Activated CD4-positive, alpha-beta T cell treated with anti-CD3 and anti-CD28 coated beads, Interleukin-2, amount 10 ng/mL, durations not matched to agents 24 days and 14 days (primary cell): ENCODE results near the gene FAM181B. TPM values are rescaled to one million over a fixed set of nuclear protein-coding genes. Genes with fewer than 3 reads are reported as not detected.

Experiments
- DNase-seq: peaks from one replicate; pipeline ENCODE4 v3.0.0; 2022
- H3K27ac Mint-ChIP-seq: one replicate; pipeline ENCODE4 v1.8.0; 2022; ENCODE audit warnings: mild to moderate bottlenecking, mixed read lengths
- H3K27me3 Mint-ChIP-seq: one replicate; pipeline ENCODE4 v1.8.0; 2022; ENCODE audit warnings: mixed read lengths
- H3K36me3 Mint-ChIP-seq: one replicate; pipeline ENCODE4 v1.8.0; 2022; ENCODE audit warnings: low read depth, mild to moderate bottlenecking, mixed read lengths
- H3K4me1 Mint-ChIP-seq: one replicate; pipeline ENCODE4 v1.8.0; 2021; ENCODE audit warnings: mixed read lengths
- H3K4me3 Mint-ChIP-seq: one replicate; pipeline ENCODE4 v1.8.0; 2022; ENCODE audit warnings: mild to moderate bottlenecking, moderate library complexity, mixed read lengths
- H3K9me3 Mint-ChIP-seq: one replicate; pipeline ENCODE4 v1.8.0; 2021; ENCODE audit warnings: mixed read lengths
- intact Hi-C: fragments of 100-400 bp; cut with micrococcal nuclease; formaldehyde crosslinking; loops from one replicate; pipeline ENCODE4 v1.15.1; 2023
- total RNA-seq: library from RNA; stranded (reverse); gene quantifications from 2 replicates; pipeline ENCODE4 v1.2.3, GENCODE V29; 2022

The FAM181B gene
- total RNA-seq, result not detected in 2 replicates

- no peaks in the 10 kb centered on the region for H3K9me3 Mint-ChIP-seq
- intact Hi-C loops, result no loop called here
- H3K27me3 Mint-ChIP-seq, result peaks cover 68% of the 10 kb centered on the region
- peaks cover 2% of the 10 kb centered on the region for H3K4me1 Mint-ChIP-seq
- H3K4me3 Mint-ChIP-seq, result peak within 1 kb of the TSS; percentile 64
- peak; percentile 79 for DNase-seq
- H3K36me3 Mint-ChIP-seq, result no peaks in the 10 kb centered on the region
- no peak within 1 kb of the TSS for H3K27ac Mint-ChIP-seq
Measured at GRCh38 chr11:82733444-82734119, at the start of gene FAM181B. Gene FAM181B (minus strand): TSS chr11:82733864. CDS start chr11:82733729, 135 bp downstream.

GRCh38 chr11:82782825-82783374 is 49.2 kb upstream of the FAM181B start:
- intact Hi-C loops, result no loop called here
- no peak overlapping the region for H3K27ac Mint-ChIP-seq

GRCh38 chr11:82778776-82779175 is 45.1 kb upstream of the FAM181B start:
- Mint-ChIP-seq H3K27me3 (peaks cover 25% of the 10 kb centered on the region), H3K4me3 (no peak overlapping the region), H3K4me1 (peaks cover 2% of the 10 kb centered on the region), H3K36me3 (no peaks in the 10 kb centered on the region), H3K27ac (no peak overlapping the region), H3K9me3 (peaks cover 12% of the 10 kb centered on the region)
- no peak for DNase-seq
- intact Hi-C loops, result no loop called here

More at GRCh38 chr11:82782825-82783374, 49.2 kb upstream of the FAM181B start:
- no peaks in the 10 kb centered on the region for H3K4me1 Mint-ChIP-seq
- no peak overlapping the region for H3K4me3 Mint-ChIP-seq
- DNase-seq, result no peak
- peaks cover 5% of the 10 kb centered on the region for H3K9me3 Mint-ChIP-seq
- H3K27me3 Mint-ChIP-seq, result peaks cover 16% of the 10 kb centered on the region
- H3K36me3 Mint-ChIP-seq, result no peaks in the 10 kb centered on the region

DNA sequence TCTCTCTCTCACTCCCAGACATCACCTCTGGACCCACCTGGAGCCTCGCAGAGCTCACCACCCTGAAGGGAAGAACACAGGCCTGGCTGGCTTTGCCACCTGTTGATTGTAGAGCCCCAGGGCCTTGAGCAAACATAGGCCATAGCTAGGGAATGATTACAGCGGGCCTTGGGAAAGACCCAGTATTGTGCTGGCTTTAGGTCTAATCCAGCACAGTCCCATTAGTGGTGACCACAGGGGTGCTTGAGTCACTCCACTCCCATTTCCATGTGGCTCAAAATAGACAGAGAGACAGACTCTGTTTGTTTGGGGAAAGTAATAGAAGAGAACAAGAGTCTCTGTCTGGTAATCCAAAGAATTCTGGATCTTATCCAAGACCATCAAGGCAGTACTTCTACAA is 42.7 kb upstream of the FAM181B start:
- intact Hi-C loops, result no loop called here
- Mint-ChIP-seq H3K4me3 (no peak overlapping the region), H3K9me3 (peaks cover 10% of the 10 kb centered on the region), H3K27ac (no peak overlapping the region), H3K4me1 (peaks cover 2% of the 10 kb centered on the region), H3K27me3 (peaks cover 21% of the 10 kb centered on the region), H3K36me3 (no peaks in the 10 kb centered on the region)
- DNase-seq, result no peak

- H3K4me1 Mint-ChIP-seq, result peaks cover 2% of the 10 kb centered on the region
- peak; percentile 84 for DNase-seq
- no peaks in the 10 kb centered on the region for H3K36me3 Mint-ChIP-seq
- peaks cover 21% of the 10 kb centered on the region for H3K27me3 Mint-ChIP-seq
- no peak overlapping the region for H3K27ac Mint-ChIP-seq
- intact Hi-C loops, result no loop called here
- H3K4me3 Mint-ChIP-seq, result no peak overlapping the region
- peaks cover 7% of the 10 kb centered on the region for H3K9me3 Mint-ChIP-seq
Measured at GRCh38 chr11:82775736-82776346, 42.2 kb upstream of the FAM181B start.

- Mint-ChIP-seq H3K4me1 (peaks cover 2% of the 10 kb centered on the region), H3K27me3 (peaks cover 21% of the 10 kb centered on the region), H3K4me3 (no peak overlapping the region), H3K36me3 (no peaks in the 10 kb centered on the region), H3K27ac (no peak overlapping the region), H3K9me3 (peaks cover 7% of the 10 kb centered on the region)
- no peak for DNase-seq
- intact Hi-C loops, result no loop called here
Measured at GRCh38 chr11:82775218-82775617, 41.6 kb upstream of the FAM181B start.

GRCh38 chr11:82771781-82772180 is 38.1 kb upstream of the FAM181B start:
- H3K27me3 Mint-ChIP-seq, result peaks cover 11% of the 10 kb centered on the region
- intact Hi-C loops, result no loop called here
- no peaks in the 10 kb centered on the region for H3K36me3 Mint-ChIP-seq
- no peak overlapping the region for H3K27ac Mint-ChIP-seq
- H3K4me3 Mint-ChIP-seq, result no peak overlapping the region
- DNase-seq, result no peak
- H3K9me3 Mint-ChIP-seq, result peaks cover under 1% of the 10 kb centered on the region
- H3K4me1 Mint-ChIP-seq, result peaks cover 2% of the 10 kb centered on the region

DNA sequence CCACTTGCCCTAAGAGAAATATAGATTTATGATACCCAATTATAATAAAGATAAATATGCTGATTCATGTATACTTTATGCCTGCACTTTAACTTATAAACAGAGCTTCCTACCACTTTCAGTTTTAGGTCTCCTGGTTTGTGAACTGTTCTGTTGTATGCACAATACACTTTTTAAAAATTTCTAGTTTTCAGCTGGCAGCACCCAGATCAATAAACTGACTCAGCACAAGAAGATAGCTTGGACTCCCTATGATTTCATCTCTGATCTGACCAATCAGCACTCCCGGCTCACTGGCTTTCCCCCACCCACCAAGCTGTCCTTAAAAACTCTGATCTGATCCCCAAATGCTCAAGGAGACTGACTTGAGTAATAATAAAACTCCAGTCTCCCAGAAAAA is 33.5 kb upstream of the FAM181B start:
- peaks cover under 1% of the 10 kb centered on the region for H3K27me3 Mint-ChIP-seq
- intact Hi-C loops, result no loop called here

DNA sequence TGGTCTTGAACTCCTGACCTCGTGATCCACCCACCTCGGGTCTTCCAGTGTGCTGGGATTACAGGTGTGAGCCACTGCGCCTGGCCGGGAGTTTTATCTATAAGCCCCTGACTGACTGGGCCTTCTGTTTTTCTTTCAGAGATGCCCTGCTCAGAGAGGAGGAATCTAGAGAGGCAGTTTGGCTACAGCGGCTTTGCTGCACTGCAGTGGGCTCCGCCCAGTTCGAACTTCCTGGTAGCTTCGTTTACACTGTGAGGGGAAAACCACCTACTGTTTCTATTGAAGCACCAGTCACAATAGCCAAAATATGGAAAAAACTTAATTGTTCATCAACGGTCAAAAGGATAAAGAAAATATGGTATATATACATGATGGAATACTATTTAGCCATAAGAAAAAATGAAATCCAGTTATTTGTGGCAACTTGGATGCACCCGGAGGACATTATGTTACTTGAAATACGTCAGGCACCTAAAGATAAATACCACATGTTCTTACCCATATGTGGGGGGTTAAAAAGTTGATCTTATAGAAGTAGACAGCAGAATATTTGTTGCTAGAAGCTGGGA is 31.9 kb upstream of the FAM181B start:
- peak; percentile 74 for DNase-seq

More for the DNA sequence above, 33.5 kb upstream of the FAM181B start:
- peak; percentile 41 for DNase-seq
- Mint-ChIP-seq H3K9me3 (no peaks in the 10 kb centered on the region), H3K36me3 (no peaks in the 10 kb centered on the region), H3K4me3 (no peak overlapping the region), H3K4me1 (peaks cover 4% of the 10 kb centered on the region), H3K27ac (no peak overlapping the region)

GRCh38 chr11:82763167-82763566 is 29.5 kb upstream of the FAM181B start:
- H3K27me3 Mint-ChIP-seq, result peaks cover 7% of the 10 kb centered on the region
- intact Hi-C loops, result no loop called here
- H3K4me1 Mint-ChIP-seq, result peaks cover 6% of the 10 kb centered on the region
- no peak overlapping the region for H3K27ac Mint-ChIP-seq
- H3K9me3 Mint-ChIP-seq, result no peaks in the 10 kb centered on the region
- H3K36me3 Mint-ChIP-seq, result no peaks in the 10 kb centered on the region
- DNase-seq, result no peak
- no peak overlapping the region for H3K4me3 Mint-ChIP-seq

More for the DNA sequence above, 31.9 kb upstream of the FAM181B start:
- intact Hi-C loops, result no loop called here
- H3K27ac Mint-ChIP-seq, result no peak overlapping the region
- no peaks in the 10 kb centered on the region for H3K9me3 Mint-ChIP-seq
- H3K4me3 Mint-ChIP-seq, result no peak overlapping the region
- peaks cover 2% of the 10 kb centered on the region for H3K27me3 Mint-ChIP-seq
- peaks cover 4% of the 10 kb centered on the region for H3K4me1 Mint-ChIP-seq
- H3K36me3 Mint-ChIP-seq, result no peaks in the 10 kb centered on the region

DNA sequence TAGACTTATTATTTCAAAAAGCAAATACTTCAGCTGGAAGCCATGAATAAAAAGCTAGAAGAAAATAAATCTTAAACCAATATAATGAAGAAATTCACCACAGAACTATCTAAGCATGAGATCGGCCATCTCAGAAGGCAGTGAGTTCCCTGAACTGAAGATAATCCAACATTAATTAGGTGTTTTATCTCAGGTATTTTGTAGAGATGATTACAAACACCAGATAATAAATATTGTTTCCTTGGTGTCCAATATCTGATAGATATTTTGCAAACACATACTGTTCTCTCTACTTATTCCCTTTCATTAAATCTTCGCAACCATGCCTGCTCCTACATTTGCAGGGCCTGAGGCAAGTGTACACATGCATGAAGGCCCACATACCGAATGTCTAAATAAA is 26.0 kb upstream of the FAM181B start:
- no peaks in the 10 kb centered on the region for H3K36me3 Mint-ChIP-seq
- no peaks in the 10 kb centered on the region for H3K9me3 Mint-ChIP-seq
- no peak overlapping the region for H3K4me3 Mint-ChIP-seq
- DNase-seq, result no peak
- H3K27me3 Mint-ChIP-seq, result peaks cover 7% of the 10 kb centered on the region
- H3K4me1 Mint-ChIP-seq, result peaks cover 17% of the 10 kb centered on the region
- intact Hi-C loops, result no loop called here
- H3K27ac Mint-ChIP-seq, result no peak overlapping the region

DNA sequence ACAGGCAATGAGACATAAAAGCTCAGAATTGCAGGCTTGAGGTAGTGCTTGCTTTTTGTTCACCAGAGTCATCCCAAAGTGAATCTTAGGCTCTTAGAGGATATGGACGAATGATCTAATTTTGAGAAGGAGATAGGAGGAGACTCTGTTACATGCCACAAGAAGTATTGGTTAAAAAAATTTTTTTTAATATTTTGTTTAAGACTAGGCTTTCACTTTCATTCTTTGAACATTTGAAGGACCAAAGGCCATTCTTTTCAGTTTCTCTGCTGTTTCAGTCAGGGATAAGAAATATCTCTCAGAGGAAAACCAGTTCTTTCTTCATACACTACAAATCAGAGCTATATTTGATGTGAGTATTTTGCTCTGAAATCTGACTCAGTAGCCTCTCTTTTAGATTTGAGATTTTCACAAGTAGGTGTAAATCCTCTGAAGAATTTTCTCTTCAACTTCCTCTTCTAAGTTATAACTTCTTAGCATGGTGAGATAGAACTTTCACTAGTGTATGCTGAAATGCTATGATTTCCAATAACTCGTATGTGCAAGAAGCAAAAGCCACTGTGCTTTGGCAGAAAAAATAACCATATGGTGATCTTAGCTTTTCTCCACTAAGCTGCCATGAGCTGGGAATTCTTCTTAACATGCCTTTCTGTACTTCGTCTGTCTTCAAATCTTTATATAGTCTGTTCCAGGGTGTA is 24.1 kb upstream of the FAM181B start:
- no peak overlapping the region for H3K27ac Mint-ChIP-seq
- intact Hi-C loops, result no loop called here
- no peaks in the 10 kb centered on the region for H3K9me3 Mint-ChIP-seq
- peaks cover 21% of the 10 kb centered on the region for H3K27me3 Mint-ChIP-seq
- no peaks in the 10 kb centered on the region for H3K36me3 Mint-ChIP-seq
- peaks cover 17% of the 10 kb centered on the region for H3K4me1 Mint-ChIP-seq
- no peak overlapping the region for H3K4me3 Mint-ChIP-seq
- DNase-seq, result no peak

DNA sequence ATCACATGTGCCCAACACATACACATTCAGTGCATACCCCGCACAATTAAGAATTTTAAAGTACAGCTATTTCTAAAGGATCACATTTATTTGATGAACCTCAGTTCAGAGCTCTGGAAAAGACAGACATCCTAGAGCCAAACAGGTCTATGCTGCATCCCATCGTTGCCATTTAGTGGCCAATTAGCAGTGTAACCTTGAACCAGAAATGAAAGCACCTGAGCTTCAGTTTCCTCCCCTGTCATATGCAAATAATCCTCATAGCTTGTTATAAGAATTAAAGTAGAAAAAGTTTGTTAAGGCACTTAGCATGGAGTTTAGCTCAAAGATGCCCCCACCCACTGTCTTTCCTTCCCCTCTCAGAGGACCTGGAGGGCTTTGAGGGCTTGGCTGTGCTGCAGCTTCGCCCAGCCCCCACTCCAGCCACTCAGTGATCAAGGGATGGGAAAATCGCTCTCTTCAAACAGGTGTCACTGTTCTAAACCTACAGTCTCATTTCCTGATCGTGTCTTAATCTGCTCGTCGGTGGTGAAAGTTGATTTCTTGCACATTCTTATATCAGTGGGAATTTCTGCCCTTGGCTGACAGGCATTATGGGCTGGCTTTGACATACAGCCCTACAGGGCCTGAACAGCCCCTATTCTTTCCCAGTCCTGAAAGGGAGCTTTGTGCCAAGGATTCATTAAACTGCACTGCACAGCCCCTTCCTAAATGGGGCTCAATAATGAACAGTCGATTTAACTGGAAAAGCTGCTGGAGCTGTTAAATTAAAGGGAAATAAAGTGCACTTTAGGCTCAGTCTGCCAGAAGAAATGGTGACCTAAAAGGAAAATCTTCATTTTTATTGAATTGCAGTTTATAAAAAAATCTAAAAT is 23.3 kb upstream of the FAM181B start:
- intact Hi-C loops, result no loop called here
- Mint-ChIP-seq H3K27me3 (peaks cover 26% of the 10 kb centered on the region), H3K9me3 (no peaks in the 10 kb centered on the region), H3K4me3 (no peak overlapping the region), H3K4me1 (peaks cover 17% of the 10 kb centered on the region), H3K36me3 (no peaks in the 10 kb centered on the region), H3K27ac (no peak overlapping the region)
- peak; percentile 53 for DNase-seq
